Calu3 (cell line): ENCODE results near the gene TTC16. TPM values are rescaled to one million over a fixed set of nuclear protein-coding genes. Genes with fewer than 3 reads are reported as not detected.

Experiments
- BruUV-seq: library from RNA; stranded (reverse); fragments of 400-500 nt; replicated peaks from 2 replicates; lab custom pipeline; 2021; lab: Mats Ljungman, UMichigan
- CTCF ChIA-PET: fragments of 300-600 bp; sonication (Branson Sonifier 250); formaldehyde crosslinking; loops from one replicate; lab custom pipeline; 2022; ENCODE audit warnings: antibody characterized with exemption; lab: Charles Lee
- DNase-seq: peaks from one replicate; pipeline ENCODE4 v3.0.0; 2022
- H3K27ac Mint-ChIP-seq: one replicate; pipeline ENCODE4 v1.8.0; 2022; ENCODE audit warnings: mixed read lengths; ENCODE audit not compliant: unreplicated experiment
- H3K27me3 Mint-ChIP-seq: one replicate; pipeline ENCODE4 v1.8.0; 2022; ENCODE audit warnings: mixed read lengths; ENCODE audit not compliant: unreplicated experiment
- H3K36me3 Mint-ChIP-seq: one replicate; pipeline ENCODE4 v1.8.0; 2022; ENCODE audit warnings: mild to moderate bottlenecking, moderate library complexity, mixed read lengths; ENCODE audit not compliant: insufficient read depth, unreplicated experiment
- H3K4me1 Mint-ChIP-seq: one replicate; pipeline ENCODE4 v1.8.0; 2022; ENCODE audit warnings: mild to moderate bottlenecking, low read depth, mixed read lengths; ENCODE audit not compliant: unreplicated experiment
- H3K4me3 Mint-ChIP-seq: one replicate; pipeline ENCODE4 v1.8.0; 2022; ENCODE audit warnings: mild to moderate bottlenecking, low read depth, moderate library complexity, mixed read lengths; ENCODE audit not compliant: unreplicated experiment
- H3K9me3 Mint-ChIP-seq: one replicate; pipeline ENCODE4 v1.8.0; 2022; ENCODE audit warnings: low read depth, mixed read lengths; ENCODE audit not compliant: unreplicated experiment
- intact Hi-C: fragments of 100-400 bp; cut with micrococcal nuclease; formaldehyde crosslinking; loops from one replicate; pipeline ENCODE4 v1.10.0; 2022; ENCODE audit not compliant: unreplicated experiment
- total RNA-seq: library from RNA; stranded (reverse); gene quantifications from 2 replicates; pipeline ENCODE4 v1.2.3, GENCODE V29; 2022
- TF ChIP-seq, protein P1 (sequence below): fragments of 200-600 bp; IDR thresholded peaks from one replicate; pipeline ENCODE4 v1.8.0; 2022; ENCODE audit warnings: antibody characterized with exemption; ENCODE audit not compliant: unreplicated experiment

TTC16 gene
- total RNA-seq, 1 experiment from 2014 or later: not detected

DNA sequence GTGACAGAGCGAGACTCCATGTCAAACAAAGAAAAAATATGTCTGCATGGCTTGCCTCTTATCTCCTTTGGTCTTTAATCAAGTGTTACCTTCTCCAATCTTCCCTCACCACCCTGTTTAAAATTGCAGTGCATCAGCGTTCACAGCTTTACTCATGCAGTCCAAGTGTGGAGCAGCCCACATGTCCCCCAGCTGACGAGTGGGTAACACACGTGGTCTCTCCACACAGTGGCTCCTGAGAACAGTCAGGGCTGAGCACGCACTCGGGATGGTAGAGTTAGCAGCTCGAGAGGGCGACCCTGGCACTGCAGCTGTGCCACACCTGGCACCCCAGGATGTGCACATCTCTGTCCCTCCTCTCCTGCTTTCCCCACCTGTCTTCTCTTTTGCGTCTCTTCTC lies 35.0 kb upstream of the TTC16 start:
- CTCF ChIA-PET: interaction anchor here (0.6 kb wide), 1 partner anchor 96 kb away, joined by 6 read pairs; no protein-coding TSS in a partner anchor
- TF ChIP-seq, protein P1, sequence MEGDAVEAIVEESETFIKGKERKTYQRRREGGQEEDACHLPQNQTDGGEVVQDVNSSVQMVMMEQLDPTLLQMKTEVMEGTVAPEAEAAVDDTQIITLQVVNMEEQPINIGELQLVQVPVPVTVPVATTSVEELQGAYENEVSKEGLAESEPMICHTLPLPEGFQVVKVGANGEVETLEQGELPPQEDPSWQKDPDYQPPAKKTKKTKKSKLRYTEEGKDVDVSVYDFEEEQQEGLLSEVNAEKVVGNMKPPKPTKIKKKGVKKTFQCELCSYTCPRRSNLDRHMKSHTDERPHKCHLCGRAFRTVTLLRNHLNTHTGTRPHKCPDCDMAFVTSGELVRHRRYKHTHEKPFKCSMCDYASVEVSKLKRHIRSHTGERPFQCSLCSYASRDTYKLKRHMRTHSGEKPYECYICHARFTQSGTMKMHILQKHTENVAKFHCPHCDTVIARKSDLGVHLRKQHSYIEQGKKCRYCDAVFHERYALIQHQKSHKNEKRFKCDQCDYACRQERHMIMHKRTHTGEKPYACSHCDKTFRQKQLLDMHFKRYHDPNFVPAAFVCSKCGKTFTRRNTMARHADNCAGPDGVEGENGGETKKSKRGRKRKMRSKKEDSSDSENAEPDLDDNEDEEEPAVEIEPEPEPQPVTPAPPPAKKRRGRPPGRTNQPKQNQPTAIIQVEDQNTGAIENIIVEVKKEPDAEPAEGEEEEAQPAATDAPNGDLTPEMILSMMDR: no peak
- Mint-ChIP-seq H3K36me3 (no peaks in the 10 kb centered on the region), H3K9me3 (no peaks in the 10 kb centered on the region), H3K4me1 (no peaks in the 10 kb centered on the region), H3K27ac (no peak overlapping the region), H3K4me3 (no peak overlapping the region), H3K27me3 (no peaks in the 10 kb centered on the region)
- no peak for DNase-seq
- no TSS peak for BruUV-seq
- intact Hi-C loops: no loop called here

- DNase-seq: no peak
- BruUV-seq: no TSS peak
Observed at GRCh38 chr9:127682351-127683136, 33.3 kb upstream of the TTC16 start.

DNA sequence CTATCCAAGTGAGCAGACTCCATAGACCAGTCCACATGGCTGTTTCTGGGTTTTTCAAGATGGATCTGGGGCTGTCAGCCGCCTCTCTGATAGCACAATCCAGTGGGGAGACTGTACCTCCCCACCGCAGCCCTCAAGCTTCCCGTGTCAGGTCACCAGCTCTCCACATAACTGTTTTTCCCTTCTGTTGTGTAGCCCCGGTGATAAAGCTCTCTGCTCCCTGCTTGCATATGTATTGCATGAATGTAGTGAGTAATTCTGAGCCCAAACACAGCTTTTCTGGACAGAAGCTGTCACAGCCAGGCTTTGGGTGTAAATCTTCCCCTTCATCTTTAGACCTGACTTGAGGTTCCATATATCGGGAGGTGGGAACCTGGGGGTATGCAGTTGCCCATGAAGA lies 32.2 kb upstream of the TTC16 start:
- no peaks in the 10 kb centered on the region for H3K36me3 Mint-ChIP-seq
- no TSS peak for BruUV-seq
- H3K27me3 Mint-ChIP-seq: no peaks in the 10 kb centered on the region
- DNase-seq: no peak
- H3K27ac Mint-ChIP-seq: no peak overlapping the region
- TF ChIP-seq, protein P1: no peak
- no peaks in the 10 kb centered on the region for H3K4me1 Mint-ChIP-seq
- no peaks in the 10 kb centered on the region for H3K9me3 Mint-ChIP-seq
- CTCF ChIA-PET: interaction anchor here (0.5 kb wide), 1 partner anchor 139 kb away, joined by 7 read pairs; no protein-coding TSS in a partner anchor
- no peak overlapping the region for H3K4me3 Mint-ChIP-seq
- intact Hi-C loops: no loop called here

More at GRCh38 chr9:127682351-127683136, 33.3 kb upstream of the TTC16 start:
- intact Hi-C loops: no loop called here
- H3K4me3 Mint-ChIP-seq: no peak overlapping the region
- no peaks in the 10 kb centered on the region for H3K27me3 Mint-ChIP-seq
- no peaks in the 10 kb centered on the region for H3K4me1 Mint-ChIP-seq
- no peaks in the 10 kb centered on the region for H3K36me3 Mint-ChIP-seq
- no peaks in the 10 kb centered on the region for H3K9me3 Mint-ChIP-seq
- TF ChIP-seq, protein P1: no peak
- no peak overlapping the region for H3K27ac Mint-ChIP-seq
- CTCF ChIA-PET: interaction anchor here (0.6 kb wide), 1 partner anchor 10 kb away, joined by 8 read pairs; no protein-coding TSS in a partner anchor

DNA sequence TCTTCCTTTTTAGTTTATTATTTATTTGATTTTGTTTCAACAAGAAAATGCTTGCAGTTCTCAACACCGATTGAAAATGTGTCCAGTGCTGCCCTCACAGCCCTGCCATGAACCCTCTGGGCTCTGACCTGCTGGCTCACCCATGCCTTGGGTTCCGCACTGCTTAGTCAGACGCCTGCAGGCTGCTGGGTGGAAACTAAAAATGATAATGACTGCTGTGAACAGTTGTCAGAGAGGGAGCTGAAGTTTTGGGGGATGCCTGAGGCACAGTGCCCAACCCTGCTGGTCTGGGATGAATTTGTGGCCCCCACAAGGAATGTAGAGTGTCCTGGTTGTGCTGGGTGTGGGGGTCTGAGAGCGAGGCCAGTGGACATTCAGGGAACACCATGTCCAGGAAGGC lies 31.3 kb upstream of the TTC16 start:
- Mint-ChIP-seq H3K4me3 (no peak overlapping the region), H3K4me1 (no peaks in the 10 kb centered on the region), H3K27me3 (no peaks in the 10 kb centered on the region), H3K27ac (no peak overlapping the region), H3K9me3 (no peaks in the 10 kb centered on the region), H3K36me3 (no peaks in the 10 kb centered on the region)
- BruUV-seq: no TSS peak
- no peak for DNase-seq
- TF ChIP-seq, protein P1: no peak
- CTCF ChIA-PET: no interaction called here
- intact Hi-C loops: no loop called here
